ENCODE measurements around the gene GPT2. TPM values are rescaled to one million over a fixed set of nuclear protein-coding genes. Genes with fewer than 3 reads are reported as not detected.

GPT2 gene
- total RNA-seq, 1 experiment from 2014 or later, result 68.8 TPM

DNA sequence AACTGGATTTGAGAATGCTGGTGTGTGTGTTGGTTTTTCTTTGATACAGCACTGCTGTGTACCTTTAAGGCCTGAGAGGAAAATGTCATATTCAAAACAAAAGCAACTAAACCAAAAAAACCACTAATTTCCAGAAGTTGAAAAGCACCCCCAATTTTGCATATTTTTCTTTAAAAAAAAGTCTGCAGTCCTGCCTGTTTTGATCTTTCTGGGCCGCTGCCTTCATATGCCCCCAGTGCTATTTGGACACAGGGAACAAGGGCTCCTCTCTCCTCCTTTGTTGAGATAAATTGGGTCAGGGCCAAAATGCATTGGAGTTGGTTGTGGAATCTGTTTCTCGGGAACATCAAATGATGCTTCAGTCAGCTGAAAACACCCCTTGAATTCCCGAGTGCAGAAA, 26.9 kb downstream of the GPT2 start:
- no peaks in the 10 kb centered on the region for H3K27me3 Mint-ChIP-seq (ENCODE audit: low read depth)
- no peak overlapping the region for H3T11ph ChIP-seq (ENCODE audit: low read length)

More for the DNA sequence above, 26.9 kb downstream of the GPT2 start:
- Histone ChIP-seq H4K20me1 (ENCODE audit: control insufficient read depth, insufficient read depth, insufficient read length) (peaks cover 5% of the 10 kb centered on the region), H2BK12ac (ENCODE audit: insufficient read length, low read depth, low read length) (no peak overlapping the region), H2BK120ac (ENCODE audit: low read depth, low read length, poor library complexity, severe bottlenecking) (no peak overlapping the region), H3K23ac (ENCODE audit: insufficient read length, low read depth, low read length) (no peak overlapping the region), H3K4ac (ENCODE audit: low read depth, low read length) (no peak overlapping the region), H3K18ac (ENCODE audit: insufficient read length, low read depth, low read length) (no peak overlapping the region), H3K4me1 (ENCODE audit: insufficient read depth, low read length) (no peaks in the 10 kb centered on the region), H3K79me2 (ENCODE audit: insufficient read depth, low read length) (no peaks in the 10 kb centered on the region), H4K91ac (ENCODE audit: insufficient read length, low read depth, low read length) (no peak overlapping the region), H3K56ac (ENCODE audit: insufficient read length, low read depth, low read length) (no peak overlapping the region), H3K14ac (ENCODE audit: insufficient read depth, low read length) (no peak overlapping the region), H3K79me1 (ENCODE audit: insufficient read depth, low read depth, low read length, poor library complexity, severe bottlenecking) (no peaks in the 10 kb centered on the region), H2BK15ac (ENCODE audit: low read depth, low read length) (no peak overlapping the region), H3K9me3 (ENCODE audit: control insufficient read depth, low read depth, low read length) (no peaks in the 10 kb centered on the region), H4K8ac (replicated peaks; ENCODE audit: insufficient read length, low read depth, low read length) (no peak overlapping the region), H2BK20ac (ENCODE audit: low read depth, low read length, poor library complexity, severe bottlenecking) (no peak overlapping the region), H3K9ac (ENCODE audit: extremely low read depth, insufficient read length, low read length) (no peak overlapping the region), H2BK5ac (ENCODE audit: insufficient read length, low read length) (no peak overlapping the region), H3K27me3 (ENCODE audit: insufficient read depth, low read length) (no peaks in the 10 kb centered on the region), H3K27ac (ENCODE audit: insufficient read length, low read depth, low read length) (no peak overlapping the region), H2AK5ac (ENCODE audit: insufficient read length, low read length) (no peak overlapping the region), H2AFZ (ENCODE audit: low read length) (no peak overlapping the region), H4K5ac (ENCODE audit: insufficient read length, low read depth, low read length) (no peak overlapping the region), H3K23me2 (ENCODE audit: insufficient read length, low read depth, low read length, poor library complexity, severe bottlenecking) (no peaks in the 10 kb centered on the region), H3K4me2 (ENCODE audit: insufficient read depth, insufficient read length, low read length) (no peak overlapping the region)
- TF ChIP-seq, protein P1, sequence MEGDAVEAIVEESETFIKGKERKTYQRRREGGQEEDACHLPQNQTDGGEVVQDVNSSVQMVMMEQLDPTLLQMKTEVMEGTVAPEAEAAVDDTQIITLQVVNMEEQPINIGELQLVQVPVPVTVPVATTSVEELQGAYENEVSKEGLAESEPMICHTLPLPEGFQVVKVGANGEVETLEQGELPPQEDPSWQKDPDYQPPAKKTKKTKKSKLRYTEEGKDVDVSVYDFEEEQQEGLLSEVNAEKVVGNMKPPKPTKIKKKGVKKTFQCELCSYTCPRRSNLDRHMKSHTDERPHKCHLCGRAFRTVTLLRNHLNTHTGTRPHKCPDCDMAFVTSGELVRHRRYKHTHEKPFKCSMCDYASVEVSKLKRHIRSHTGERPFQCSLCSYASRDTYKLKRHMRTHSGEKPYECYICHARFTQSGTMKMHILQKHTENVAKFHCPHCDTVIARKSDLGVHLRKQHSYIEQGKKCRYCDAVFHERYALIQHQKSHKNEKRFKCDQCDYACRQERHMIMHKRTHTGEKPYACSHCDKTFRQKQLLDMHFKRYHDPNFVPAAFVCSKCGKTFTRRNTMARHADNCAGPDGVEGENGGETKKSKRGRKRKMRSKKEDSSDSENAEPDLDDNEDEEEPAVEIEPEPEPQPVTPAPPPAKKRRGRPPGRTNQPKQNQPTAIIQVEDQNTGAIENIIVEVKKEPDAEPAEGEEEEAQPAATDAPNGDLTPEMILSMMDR (conservative IDR thresholded peaks at IDR 0.05), result no peak
- Mint-ChIP-seq H3K4me3 (no peak overlapping the region), H3K9me3 (no peaks in the 10 kb centered on the region; a peak in 1 of 5 replicates), H3K36me3 (ENCODE audit: insufficient read depth in 1 of 3, low read depth in 3 of 3) (peaks cover 52 to 87% (median 72%) of the 10 kb centered on the region in 3 experiments), H3K4me1 (peaks cover 5% of the 10 kb centered on the region in 2 experiments; a peak in 3 of 4 replicates), H3K27ac (peak overlapping the region in 2 of 3 experiments; percentile 5 to 11; a peak in 2 of 7 replicates)
- no CpG with 5 or more reads among the region's 3 CpGs for WGBS (ENCODE audit: extremely low coverage, insufficient read length, low lambda C conversion rate)
- DNase-seq, result no peak
